Fibroblast of the aortic adventitia (primary cell): ENCODE results near the gene CD300LF. TPM values are rescaled to one million over a fixed set of nuclear protein-coding genes. Genes with fewer than 3 reads are reported as not detected.

ENCODE experiments used
- DNase-seq: peaks from one replicate; pipeline ENCODE4 v3.0.0-alpha.2; 2010; ENCODE audit warnings: low read depth
- H3K4me3 ChIP-seq: 2 replicates; pipeline ENCODE4 v1.5.1; 2011; ENCODE audit warnings: low read depth, mild to moderate bottlenecking, control low read depth, low read length, moderate library complexity
- total RNA-seq: library from RNA; depleted of rRNA; stranded (reverse); fragments of >200 nt; gene quantifications from 2 replicates; pipeline ENCODE4 v1.2.3, GENCODE V29; 2012; ENCODE audit warnings: low replicate concordance
- TF ChIP-seq, protein P1 (sequence below): IDR thresholded peaks from 2 replicates; pipeline ENCODE4 v1.5.1; 2011; ENCODE audit warnings: mild to moderate bottlenecking, low read length, control low read depth, inconsistent platforms; ENCODE audit not compliant: insufficient read depth

The CD300LF gene
- total RNA-seq, 1 donor, result not detected

DNA sequence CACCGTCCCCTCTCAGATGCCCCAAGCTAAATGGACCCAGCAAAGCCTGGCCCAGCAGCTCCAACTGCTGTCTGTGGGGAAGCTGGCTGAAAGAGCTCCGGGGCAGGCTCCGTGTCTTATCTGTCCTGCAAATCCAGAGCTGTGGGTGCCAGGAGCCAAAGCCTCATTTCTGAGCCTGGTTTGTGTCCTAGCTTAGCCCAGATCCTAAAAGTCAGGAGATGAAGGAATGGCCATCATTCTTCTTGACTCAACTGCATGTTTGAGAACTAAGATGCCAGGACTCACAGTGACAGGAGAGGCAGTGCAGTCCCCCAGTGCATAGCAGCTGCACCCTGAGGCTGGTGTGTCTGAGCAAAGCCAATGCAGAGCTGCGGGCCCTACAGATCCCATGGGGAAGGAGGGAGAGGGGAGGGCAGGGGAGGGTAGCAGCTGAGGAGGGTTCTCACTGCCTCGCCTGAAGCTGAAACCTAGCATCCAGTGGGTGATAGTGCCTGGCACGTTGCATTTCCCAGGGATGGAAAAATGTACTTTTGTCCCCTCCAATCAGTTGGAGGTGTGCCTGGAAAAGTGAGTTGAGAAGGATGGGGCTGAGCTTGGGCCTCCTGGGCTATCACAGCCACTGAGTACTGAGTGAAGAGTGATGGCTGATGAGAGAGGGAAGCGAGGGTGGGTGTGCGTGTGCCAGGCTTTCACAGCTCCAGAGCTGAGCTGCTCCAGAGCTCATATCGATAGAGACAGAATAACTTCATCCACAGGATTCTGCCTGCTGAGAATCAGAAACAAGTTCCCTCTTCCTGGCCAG lies 64.7 kb downstream of the CD300LF start:
- H3K4me3 ChIP-seq, result no peak overlapping the region
- no peak for DNase-seq
- TF ChIP-seq, protein P1, sequence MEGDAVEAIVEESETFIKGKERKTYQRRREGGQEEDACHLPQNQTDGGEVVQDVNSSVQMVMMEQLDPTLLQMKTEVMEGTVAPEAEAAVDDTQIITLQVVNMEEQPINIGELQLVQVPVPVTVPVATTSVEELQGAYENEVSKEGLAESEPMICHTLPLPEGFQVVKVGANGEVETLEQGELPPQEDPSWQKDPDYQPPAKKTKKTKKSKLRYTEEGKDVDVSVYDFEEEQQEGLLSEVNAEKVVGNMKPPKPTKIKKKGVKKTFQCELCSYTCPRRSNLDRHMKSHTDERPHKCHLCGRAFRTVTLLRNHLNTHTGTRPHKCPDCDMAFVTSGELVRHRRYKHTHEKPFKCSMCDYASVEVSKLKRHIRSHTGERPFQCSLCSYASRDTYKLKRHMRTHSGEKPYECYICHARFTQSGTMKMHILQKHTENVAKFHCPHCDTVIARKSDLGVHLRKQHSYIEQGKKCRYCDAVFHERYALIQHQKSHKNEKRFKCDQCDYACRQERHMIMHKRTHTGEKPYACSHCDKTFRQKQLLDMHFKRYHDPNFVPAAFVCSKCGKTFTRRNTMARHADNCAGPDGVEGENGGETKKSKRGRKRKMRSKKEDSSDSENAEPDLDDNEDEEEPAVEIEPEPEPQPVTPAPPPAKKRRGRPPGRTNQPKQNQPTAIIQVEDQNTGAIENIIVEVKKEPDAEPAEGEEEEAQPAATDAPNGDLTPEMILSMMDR, result no peak

DNA sequence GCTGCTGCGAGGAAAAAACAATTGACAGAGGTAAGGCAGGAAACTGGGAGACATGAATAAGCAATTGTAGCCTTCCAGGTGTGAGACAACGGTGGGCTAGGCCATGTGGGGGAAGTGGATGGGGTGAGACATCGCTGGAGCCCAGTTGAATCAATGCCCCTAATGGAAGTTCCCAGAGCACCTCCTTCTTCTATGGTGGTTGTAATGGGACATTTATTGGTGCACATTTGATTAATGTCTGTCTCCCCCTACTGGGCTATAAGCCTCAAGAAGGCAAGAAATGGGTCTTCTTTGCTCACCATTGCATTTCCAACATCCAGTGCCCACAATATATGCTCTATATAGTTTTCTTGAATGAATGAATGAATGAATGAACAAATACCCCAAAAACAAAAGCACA lies 66.5 kb downstream of the CD300LF start:
- no peak for DNase-seq
- H3K4me3 ChIP-seq, result no peak overlapping the region
- TF ChIP-seq, protein P1, result no peak

DNA sequence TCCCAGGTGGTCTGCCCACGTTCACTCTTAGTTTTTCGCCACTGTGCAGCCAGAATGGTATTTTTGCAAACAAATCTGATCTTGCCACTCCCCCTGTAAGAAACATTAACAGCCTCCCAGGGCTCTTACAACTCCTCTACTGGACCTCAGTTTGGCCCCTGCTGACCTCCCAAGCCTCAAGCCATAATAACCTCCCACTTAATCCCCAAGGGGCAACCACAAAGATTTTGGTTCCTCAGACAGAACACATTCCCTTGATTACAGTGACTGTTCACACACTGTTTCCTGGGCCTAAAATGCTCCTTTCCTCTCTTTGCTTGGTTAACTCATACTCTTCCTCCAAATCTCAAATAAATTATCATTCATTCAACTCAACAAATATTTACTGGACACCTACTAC lies 67.7 kb downstream of the CD300LF start:
- no peak for DNase-seq
- no peak overlapping the region for H3K4me3 ChIP-seq
- TF ChIP-seq, protein P1, result no peak

DNA sequence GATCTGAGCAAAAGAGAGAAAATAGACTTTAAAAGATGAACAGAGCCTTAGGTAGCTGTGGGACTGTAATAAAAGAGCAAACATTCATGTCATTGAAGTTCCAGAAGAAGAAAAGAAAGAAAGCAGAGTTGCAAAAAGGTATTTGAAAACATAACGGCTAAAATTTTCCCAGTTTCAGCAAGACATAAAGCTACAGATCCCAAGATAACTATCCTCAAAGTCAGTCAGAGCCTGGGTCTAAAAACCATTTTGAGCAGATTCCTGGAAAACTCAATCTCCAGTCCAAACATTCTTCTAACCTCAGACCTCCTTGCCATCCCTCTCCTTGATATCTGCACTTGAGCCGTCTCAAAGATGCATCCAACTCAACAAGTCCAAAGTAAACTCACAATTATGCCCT lies 68.3 kb downstream of the CD300LF start:
- DNase-seq, result no peak
- TF ChIP-seq, protein P1, result no peak
- H3K4me3 ChIP-seq, result no peak overlapping the region

Other genes with a start within 250 kb of the CD300LF start
- gene CD300A, start 246.3 kb downstream of the CD300LF start, total RNA-seq, result not detected in 2 replicates
- not detected in 2 replicates for gene CD300LB, start 181.4 kb downstream of the CD300LF start, total RNA-seq
- gene CD300C, start 166.8 kb downstream of the CD300LF start, total RNA-seq, result not detected in 2 replicates
- not detected in 2 replicates for gene CD300H, start 145.4 kb downstream of the CD300LF start, total RNA-seq
- gene CD300LD, start 120.6 kb downstream of the CD300LF start, total RNA-seq, result not detected in 2 replicates
- not detected in 2 replicates for gene CD300E, start 89.2 kb downstream of the CD300LF start, total RNA-seq
- 0.09 TPM in 1 of 2 replicates, not detected in the other for gene RAB37, start 24.3 kb upstream of the CD300LF start, total RNA-seq
- 11.0 and 11.7 TPM in 2 replicates for gene NHERF1, start 35.7 kb upstream of the CD300LF start, total RNA-seq
- 20.2 and 26.5 TPM in 2 replicates for gene NAT9, start 63.4 kb upstream of the CD300LF start, total RNA-seq
- gene GRIN2C, start 147.0 kb upstream of the CD300LF start, total RNA-seq, result under 0.01 TPM in 1 of 2 replicates, not detected in the other
- gene FDXR, start 160.1 kb upstream of the CD300LF start, total RNA-seq, result 14.7 and 113 TPM in 2 replicates
- not detected in 2 replicates for gene FADS6, start 180.7 kb upstream of the CD300LF start, total RNA-seq
- gene USH1G, start 210.3 kb upstream of the CD300LF start, total RNA-seq, result 0.49 TPM in 1 of 2 replicates, not detected in the other
- not detected in 2 replicates for gene OTOP2, start 211.3 kb upstream of the CD300LF start, total RNA-seq
- not detected in 2 replicates for gene OTOP3, start 223.0 kb upstream of the CD300LF start, total RNA-seq